Lung (tissue), 12 donors: ENCODE results near the gene PARP16. TPM values are rescaled to one million over a fixed set of nuclear protein-coding genes. Genes with fewer than 3 reads are reported as not detected.

Source experiments
- ATAC-seq: fragments of 200-7000 bp; cut with Tn5 transposase; one replicate; pipeline ENCODE4 v1.9.1; 2020; ENCODE audit warnings: moderate number of reproducible peaks; ENCODE audit not compliant: insufficient read depth, low FRiP score
- DNase-seq, 3 donors: peaks; one replicate each; pipeline ENCODE4 v3.0.0-alpha.2; 2013 to 2017
- H3K27ac ChIP-seq, 2 donors: one replicate each; pipeline ENCODE4 v1.5.1; 2013; ENCODE audit warnings: mild to moderate bottlenecking in 2 of 2, moderate library complexity in 2 of 2, control low read depth in 1 of 2, inconsistent platforms in 1 of 2, low read depth in 1 of 2, low read length in 1 of 2
- H3K27me3 ChIP-seq, 3 donors: one replicate each; pipeline ENCODE4 v1.5.1; 2013; ENCODE audit warnings: low read length in 2 of 3; ENCODE audit not compliant: control insufficient read depth in 3 of 3, insufficient read depth in 3 of 3
- H3K36me3 ChIP-seq, 4 donors: one replicate each; pipeline ENCODE4 v1.5.1; 2013; ENCODE audit warnings: low read length in 4 of 4, mild to moderate bottlenecking in 1 of 4, moderate library complexity in 1 of 4; ENCODE audit not compliant: control insufficient read depth in 4 of 4, insufficient read depth in 4 of 4
- H3K4me1 ChIP-seq, 5 donors: one replicate each; pipeline ENCODE4 v1.5.1; 2013; ENCODE audit warnings: low read length in 5 of 5, mild to moderate bottlenecking in 2 of 5, moderate library complexity in 1 of 5; ENCODE audit not compliant: control insufficient read depth in 5 of 5, insufficient read depth in 5 of 5
- H3K4me3 ChIP-seq: one replicate; pipeline ENCODE4 v1.5.1; 2013; ENCODE audit warnings: mild to moderate bottlenecking, control low read depth, moderate library complexity
- H3K9ac ChIP-seq, 2 donors: one replicate each; pipeline ENCODE4 v1.5.1; 2013; ENCODE audit warnings: low read length in 2 of 2, control low read depth in 1 of 2; ENCODE audit not compliant: insufficient read depth in 1 of 2
- H3K9me3 ChIP-seq, 4 donors: one replicate each; pipeline ENCODE4 v1.5.1; 2013; ENCODE audit warnings: low read length in 3 of 4, mild to moderate bottlenecking in 1 of 4, moderate library complexity in 1 of 4; ENCODE audit not compliant: control insufficient read depth in 4 of 4, insufficient read depth in 3 of 4
- CTCF ChIP-seq: IDR thresholded peaks from 2 replicates; pipeline ENCODE4 v1.5.1; 2012; ENCODE audit warnings: mild to moderate bottlenecking; ENCODE audit errors: control extremely low read depth, extremely low read depth
- WGBS, 2 donors: extraction: QIAGEN DNeasy Blood & Tissue Kit; methylation state at CpG; one replicate each; pipeline ENCODE4 v1.1.7; 2013; 5-methylcytosine and 5-hydroxymethylcytosine counted together
- polyA plus RNA-seq, 2 donors: library from polyadenylated mRNA; stranded (reverse); fragments of 200-250 nt; gene quantifications; one replicate each; pipeline ENCODE4 v1.2.1, GENCODE V29; 2013
- total RNA-seq, 2 donors: library from RNA; depleted of rRNA in 1 of 2; stranded (reverse); fragments of >200 nt in 1 of 2; gene quantifications; one replicate each; pipeline ENCODE4 v1.2.1, GENCODE V29; 2014 to 2021
- donor health status: control.
- donor health status: control.
- donor health status: Bipolar disorder and iron deficiency.
- donor health status: healthy.
- donor health status: DM: yes; HTN: yes; CAD: no.

PARP16 gene
- total and polyA plus RNA-seq, 4 donors = 4.6 to 7.7 (median 6.3) TPM

- Histone ChIP-seq H3K9me3 (no peaks in the 10 kb centered on the region), H3K27me3 (no peaks in the 10 kb centered on the region), H3K9ac (no peak overlapping the region), H3K4me3 (no peak overlapping the region), H3K27ac (no peak overlapping the region), H3K4me1 (peaks cover 0 to 13% (median 5%) of the 10 kb centered on the region in 5 donors), H3K36me3 (peaks cover 0 to 25% (median 2%) of the 10 kb centered on the region in 4 donors)
- ATAC-seq (no peak), DNase-seq (no peak)
- TF ChIP-seq CTCF = no peak
- WGBS, 2 donors = 89 to 94% methylated on average over 21 of the region's 21 CpGs
Observed at GRCh38 chr15:65329288-65329983, 42.8 kb upstream of the PARP16 start.

GRCh38 chr15:65328506-65329287 lies 42.0 kb upstream of the PARP16 start:
- no peak for DNase-seq
- Histone ChIP-seq H3K27ac (no peak overlapping the region), H3K4me1 (peaks cover 0 to 8% (median 5%) of the 10 kb centered on the region in 5 donors), H3K9ac (no peak overlapping the region), H3K27me3 (no peaks in the 10 kb centered on the region), H3K9me3 (no peaks in the 10 kb centered on the region), H3K36me3 (peaks cover 0 to 25% (median 2%) of the 10 kb centered on the region in 4 donors), H3K4me3 (no peak overlapping the region)
- WGBS, 2 donors = 90 to 92% methylated on average over 21 of the region's 21 CpGs
- no peak for TF ChIP-seq CTCF
- ATAC-seq = no peak

- H3K9ac ChIP-seq = no peak overlapping the region
- no peaks in the 10 kb centered on the region for H3K27me3 ChIP-seq
- ATAC-seq (no peak), DNase-seq (no peak)
- no peak for TF ChIP-seq CTCF
- peaks cover 0 to 25% (median 2%) of the 10 kb centered on the region in 4 donors for H3K36me3 ChIP-seq
- H3K4me1 ChIP-seq = peaks cover 0 to 13% (median 5%) of the 10 kb centered on the region in 5 donors
- WGBS, 2 donors = 76 to 81% methylated on average over 12 of the region's 12 CpGs
- H3K4me3 ChIP-seq = no peak overlapping the region
- H3K9me3 ChIP-seq = no peaks in the 10 kb centered on the region
- no peak overlapping the region for H3K27ac ChIP-seq
Observed at GRCh38 chr15:65327651-65328393, 41.1 kb upstream of the PARP16 start.
